Neuronal stem cell (in vitro differentiated cells): ENCODE data around the gene SYT1.

ENCODE experiments used
- DNase-seq: peaks from one replicate; pipeline ENCODE4 v3.0.0-alpha.2; 2013; ENCODE audit warnings: low spot score
- H2AFZ ChIP-seq: one replicate; pipeline ENCODE4 v1.6.1; 2013; ENCODE audit warnings: mild to moderate bottlenecking, low read length, inconsistent platforms
- H2AK5ac ChIP-seq: 2 replicates; pipeline ENCODE4 v1.6.1; 2013; ENCODE audit warnings: low read depth, mild to moderate bottlenecking, inconsistent platforms, low read length, moderate library complexity, mixed read lengths
- H2BK120ac ChIP-seq: 2 replicates; pipeline ENCODE4 v1.6.1; 2013; ENCODE audit warnings: low read depth, mild to moderate bottlenecking, inconsistent platforms, low read length, moderate library complexity, mixed read lengths
- H2BK12ac ChIP-seq: one replicate; pipeline ENCODE4 v1.6.1; 2013; ENCODE audit warnings: low read length, inconsistent platforms
- H2BK15ac ChIP-seq: 2 replicates; pipeline ENCODE4 v1.6.1; 2013; ENCODE audit warnings: mild to moderate bottlenecking, low read length, inconsistent platforms, mixed read lengths
- H2BK5ac ChIP-seq: one replicate; pipeline ENCODE4 v1.6.1; 2013; ENCODE audit warnings: inconsistent platforms, mild to moderate bottlenecking, low read length, moderate library complexity
- H3K14ac ChIP-seq: one replicate; pipeline ENCODE4 v1.6.1; 2013; ENCODE audit warnings: low read length, inconsistent platforms
- H3K18ac ChIP-seq: 2 replicates; pipeline ENCODE4 v1.6.1; 2013; ENCODE audit warnings: low read length, inconsistent platforms
- H3K23ac ChIP-seq: 2 replicates; pipeline ENCODE4 v1.6.1; 2013; ENCODE audit warnings: low read depth, mild to moderate bottlenecking, mixed read lengths, low read length, inconsistent platforms; ENCODE audit not compliant: poor library complexity
- H3K27ac ChIP-seq: replicated peaks from 3 replicates; pipeline ENCODE4 v1.5.1; 2013; ENCODE audit warnings: low read length, inconsistent platforms
- H3K27me3 ChIP-seq, 3 experiments: 2 replicates each; pipeline ENCODE4 v1.6.1; 2013; ENCODE audit warnings: low read length in 3 of 3, mild to moderate bottlenecking in 2 of 3, inconsistent platforms in 1 of 3, low read depth in 1 of 3, mixed read lengths in 1 of 3, moderate library complexity in 1 of 3; ENCODE audit not compliant: control insufficient read depth in 3 of 3, insufficient read depth in 3 of 3
- H3K36me3 ChIP-seq, 2 donors: replicated peaks in 1 of 2; 2 replicates each; pipeline ENCODE4 v1.6.1; 2013; ENCODE audit warnings: low read length in 2 of 2; ENCODE audit not compliant: control insufficient read depth in 2 of 2, insufficient read depth in 2 of 2
- H3K4ac ChIP-seq: 2 replicates; pipeline ENCODE4 v1.6.1; 2013; ENCODE audit warnings: inconsistent platforms, mild to moderate bottlenecking, low read length, moderate library complexity
- H3K4me1 ChIP-seq, 2 donors: 1 replicate in 1 of 2; 2 replicates in 1 of 2; pipeline ENCODE4 v1.6.1; 2013; ENCODE audit warnings: low read length in 2 of 2, low read depth in 1 of 2; ENCODE audit not compliant: control insufficient read depth in 2 of 2, insufficient read depth in 1 of 2
- H3K4me2 ChIP-seq: one replicate; pipeline ENCODE4 v1.6.1; 2013; ENCODE audit warnings: mild to moderate bottlenecking, low read length, inconsistent platforms; ENCODE audit not compliant: insufficient read depth, poor library complexity, severe bottlenecking
- H3K4me3 ChIP-seq, 2 donors: 2 replicates each; pipeline ENCODE4 v1.5.1; 2013; ENCODE audit warnings: low read length in 2 of 2, mild to moderate bottlenecking in 2 of 2, inconsistent platforms in 1 of 2, moderate library complexity in 1 of 2
- H3K79me1 ChIP-seq: one replicate; pipeline ENCODE4 v1.6.1; 2013; ENCODE audit warnings: low read depth, mild to moderate bottlenecking, inconsistent platforms, low read length, moderate library complexity
- H3K9ac ChIP-seq: one replicate; pipeline ENCODE4 v1.6.1; 2013; ENCODE audit warnings: mild to moderate bottlenecking, low read depth, low read length, inconsistent platforms; ENCODE audit not compliant: poor library complexity
- H3K9me3 ChIP-seq, 2 donors: replicated peaks in 1 of 2; 2 replicates each; pipeline versions ENCODE3 to v1.6.1; 2013; ENCODE audit warnings: low read length in 2 of 2, mild to moderate bottlenecking in 2 of 2, inconsistent platforms in 1 of 2, low read depth in 1 of 2, mixed read lengths in 1 of 2, moderate library complexity in 1 of 2; ENCODE audit not compliant: control insufficient read depth in 2 of 2, insufficient read depth in 1 of 2
- H4K8ac ChIP-seq: one replicate; pipeline ENCODE4 v1.6.1; 2013; ENCODE audit warnings: low read depth, mild to moderate bottlenecking, inconsistent platforms, low read length, moderate library complexity
- H4K91ac ChIP-seq: one replicate; pipeline ENCODE4 v1.6.1; 2013; ENCODE audit warnings: low read length, low read depth, mild to moderate bottlenecking, inconsistent platforms; ENCODE audit not compliant: poor library complexity
- WGBS, 2 donors: extraction: QIAGEN DNeasy Blood & Tissue Kit; methylation state at CpG; one replicate each; pipeline ENCODE4 v1.1.7; 2013; ENCODE audit warnings: missing lambda C conversion rate in 2 of 2, mixed read lengths in 1 of 2; ENCODE audit not compliant: insufficient read length in 2 of 2, insufficient replicate concordance in 1 of 2; ENCODE audit errors: extremely low coverage in 2 of 2; 5-methylcytosine and 5-hydroxymethylcytosine counted together

SYT1 gene

DNA sequence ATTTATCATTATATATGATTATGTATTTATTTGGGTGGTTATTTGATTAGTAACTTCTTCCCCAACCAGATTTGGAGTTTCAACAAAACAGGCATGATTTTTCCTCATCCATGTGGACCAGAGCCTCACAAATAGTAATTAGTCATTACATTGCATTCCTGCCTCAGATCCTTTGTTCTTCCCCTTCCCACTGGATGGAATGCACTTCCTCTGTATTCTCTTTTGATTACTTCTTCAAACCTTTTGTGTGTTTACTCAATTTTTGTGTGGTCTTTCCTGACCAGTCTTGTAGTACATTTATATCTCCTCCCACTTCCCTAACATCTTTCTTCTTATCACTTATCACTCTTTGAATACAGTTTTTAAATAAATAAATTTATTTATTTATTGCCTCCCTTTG is 15.5 kb downstream of the SYT1 start:
- Histone ChIP-seq H3K4me2 (no peak overlapping the region), H2BK15ac (no peak overlapping the region), H2BK120ac (no peak overlapping the region), H3K36me3 (no peaks in the 10 kb centered on the region), H2BK12ac (no peak overlapping the region), H3K14ac (no peak overlapping the region), H4K8ac (no peak overlapping the region), H3K23ac (no peak overlapping the region), H3K27ac (no peak overlapping the region), H3K79me1 (peaks cover 2% of the 10 kb centered on the region), H3K4me1 (peaks cover 5 to 6% of the 10 kb centered on the region in 2 donors), H3K4ac (no peak overlapping the region), H2BK5ac (no peak overlapping the region), H3K4me3 (no peak overlapping the region), H2AK5ac (no peak overlapping the region), H3K18ac (no peak overlapping the region), H2AFZ (no peak overlapping the region), H3K9ac (no peak overlapping the region), H3K27me3 (no peaks in the 10 kb centered on the region), H4K91ac (no peak overlapping the region), H3K9me3 (peaks cover 0 to 4% of the 10 kb centered on the region in 2 donors)
- DNase-seq: peak; percentile 41

DNA sequence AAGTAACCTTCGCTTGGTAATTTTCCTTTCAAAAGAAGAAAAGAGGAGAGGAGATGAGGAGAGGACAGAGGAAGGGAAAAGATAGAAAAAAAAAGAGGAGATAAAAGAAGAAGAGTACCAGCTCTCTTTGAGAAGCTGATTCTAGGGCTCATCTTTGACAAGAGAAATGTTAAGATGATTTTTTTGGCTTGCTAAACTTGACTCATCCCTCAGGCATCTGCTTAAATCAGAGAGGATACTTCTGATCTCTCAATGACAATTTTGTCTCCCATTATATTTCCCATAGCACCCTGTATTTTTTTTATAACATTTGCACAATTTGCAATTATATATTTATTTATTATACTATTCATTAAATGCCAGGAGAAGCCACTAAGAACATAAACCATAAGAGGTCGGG is 17.1 kb downstream of the SYT1 start:
- no peak overlapping the region for H2BK12ac ChIP-seq
- H3K4me2 ChIP-seq: no peak overlapping the region
- H3K9ac ChIP-seq: no peak overlapping the region
- no peaks in the 10 kb centered on the region for H3K36me3 ChIP-seq
- H3K27ac ChIP-seq: no peak overlapping the region
- H2AFZ ChIP-seq: no peak overlapping the region
- no peak overlapping the region for H2BK5ac ChIP-seq
- H4K8ac ChIP-seq: no peak overlapping the region
- H2BK15ac ChIP-seq: no peak overlapping the region
- H3K79me1 ChIP-seq: peaks cover 2% of the 10 kb centered on the region
- H2BK120ac ChIP-seq: no peak overlapping the region
- WGBS, 2 donors: no CpG with 5 or more reads among the region's 2 CpGs
- no peak overlapping the region for H3K4ac ChIP-seq
- H3K27me3 ChIP-seq: no peaks in the 10 kb centered on the region
- H3K18ac ChIP-seq: no peak overlapping the region
- no peak overlapping the region for H3K4me3 ChIP-seq
- H3K4me1 ChIP-seq: peaks cover 6 to 7% of the 10 kb centered on the region in 2 donors
- H3K23ac ChIP-seq: no peak overlapping the region
- H3K14ac ChIP-seq: no peak overlapping the region
- H3K9me3 ChIP-seq: peaks cover 0 to 4% of the 10 kb centered on the region in 2 donors
- H2AK5ac ChIP-seq: no peak overlapping the region
- DNase-seq: no peak
- H4K91ac ChIP-seq: no peak overlapping the region

GRCh38 chr12:78885466-78885865 is 20.9 kb downstream of the SYT1 start:
- no peak overlapping the region for H3K4me2 ChIP-seq
- H3K14ac ChIP-seq: no peak overlapping the region
- no peak overlapping the region for H2AK5ac ChIP-seq
- no CpG with 5 or more reads among the region's 2 CpGs for WGBS, 2 donors
- H3K4me1 ChIP-seq: peaks cover 4% of the 10 kb centered on the region in 2 donors
- H3K18ac ChIP-seq: no peak overlapping the region
- H3K27ac ChIP-seq: no peak overlapping the region
- H2BK5ac ChIP-seq: no peak overlapping the region
- no peak overlapping the region for H3K4ac ChIP-seq
- no peak for DNase-seq
- no peaks in the 10 kb centered on the region for H3K9me3 ChIP-seq
- H2AFZ ChIP-seq: no peak overlapping the region
- H2BK12ac ChIP-seq: no peak overlapping the region
- no peak overlapping the region for H2BK120ac ChIP-seq
- H3K36me3 ChIP-seq: no peaks in the 10 kb centered on the region
- no peak overlapping the region for H3K4me3 ChIP-seq
- no peaks in the 10 kb centered on the region for H3K79me1 ChIP-seq
- no peak overlapping the region for H3K23ac ChIP-seq
- no peak overlapping the region for H4K8ac ChIP-seq
- H3K9ac ChIP-seq: no peak overlapping the region
- H2BK15ac ChIP-seq: no peak overlapping the region
- no peaks in the 10 kb centered on the region for H3K27me3 ChIP-seq
- H4K91ac ChIP-seq: no peak overlapping the region

GRCh38 chr12:78886719-78887407 is 22.3 kb downstream of the SYT1 start:
- no peak for DNase-seq
- Histone ChIP-seq H3K79me1 (no peaks in the 10 kb centered on the region), H2BK120ac (no peak overlapping the region), H2BK15ac (no peak overlapping the region), H3K4me1 (peaks cover 0 to 2% of the 10 kb centered on the region in 2 donors), H3K23ac (no peak overlapping the region), H3K18ac (no peak overlapping the region), H3K4me2 (no peak overlapping the region), H2AFZ (no peak overlapping the region), H3K9ac (no peak overlapping the region), H3K27ac (no peak overlapping the region), H2AK5ac (no peak overlapping the region), H3K9me3 (no peaks in the 10 kb centered on the region), H4K91ac (no peak overlapping the region), H4K8ac (no peak overlapping the region), H3K27me3 (no peaks in the 10 kb centered on the region), H3K4ac (no peak overlapping the region), H2BK12ac (no peak overlapping the region), H3K4me3 (no peak overlapping the region), H2BK5ac (no peak overlapping the region), H3K14ac (no peak overlapping the region), H3K36me3 (no peaks in the 10 kb centered on the region)
- WGBS, 2 donors: no CpG with 5 or more reads among the region's 7 CpGs
